ENCODE data around the gene NTS. TPM values are rescaled to one million over a fixed set of nuclear protein-coding genes. Genes with fewer than 3 reads are reported as not detected.

NTS gene
- total and polyA plus RNA-seq, 2 experiments from 2014 or later, result not detected

DNA sequence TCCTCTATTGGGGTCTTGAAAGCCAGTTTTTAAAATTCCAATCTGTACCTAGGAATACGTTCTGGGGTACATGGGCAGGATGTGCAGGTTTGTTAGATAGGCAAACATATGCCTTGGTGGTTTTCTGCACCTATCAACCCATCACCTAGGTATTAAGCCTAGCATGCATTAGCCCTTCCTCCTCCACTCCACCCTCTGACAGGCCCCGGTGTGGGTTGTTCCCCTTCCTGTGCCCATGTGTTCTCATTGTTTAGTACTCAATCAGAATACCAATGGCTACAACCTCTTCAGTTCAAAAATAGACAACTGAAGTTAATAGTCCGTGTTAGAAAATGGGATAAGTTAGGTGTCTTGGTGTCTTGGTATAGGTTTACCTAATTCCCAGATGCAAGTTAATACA is 3.4 kb downstream of the NTS start:
- 56 to 64% methylated on average over 3 of the region's 3 CpGs for WGBS, 2 experiments (ENCODE audit: low coverage in 1 of 2, low lambda C conversion rate in 2 of 2, missing lambda C conversion rate in 2 of 2)
- no peaks in the 10 kb centered on the region for H4K20me1 ChIP-seq (ENCODE audit: insufficient read depth)
- in situ Hi-C loops (cut with MboI), result loop anchor here (10.0 kb wide), 1 partner anchor 393 kb away; no protein-coding TSS in a partner anchor
- H3K9me2 ChIP-seq (ENCODE audit: insufficient read depth), result no peaks in the 10 kb centered on the region
- TF ChIP-seq EZH2 (IDR thresholded peaks at IDR 0.05; ENCODE audit: insufficient read depth, poor library complexity, severe bottlenecking) (no peak), EZH2phosphoT487 (IDR thresholded peaks at IDR 0.05; ENCODE audit: insufficient read depth, low read depth) (no peak)
- H3K9ac ChIP-seq, result no peak overlapping the region
- no peak overlapping the region for H2AFZ ChIP-seq
- no peak for DNase-seq
- no peaks in the 10 kb centered on the region for H3K36me3 ChIP-seq (ENCODE audit: low read depth)
- H3F3A ChIP-seq (ENCODE audit: insufficient read depth), result no peaks in the 10 kb centered on the region
- no peak overlapping the region for H3K4me3 ChIP-seq
- H3K4me2 ChIP-seq (ENCODE audit: unreplicated experiment), result no peak overlapping the region
- no peaks in the 10 kb centered on the region for H3K79me2 ChIP-seq (ENCODE audit: insufficient read depth)
- H3K27ac ChIP-seq, result no peak overlapping the region
- H3K9me3 ChIP-seq (ENCODE audit: low read depth), result no peaks in the 10 kb centered on the region
- H3K27me3 ChIP-seq (replicated peaks; ENCODE audit: insufficient read depth), result 0 out of 2 replicates have a peak, but pooled peaks cover 11% of the 10 kb centered on the region
- no peaks in the 10 kb centered on the region for H3K4me1 ChIP-seq (ENCODE audit: insufficient read depth)

- TF ChIP-seq EZH2phosphoT487 (IDR thresholded peaks at IDR 0.05; ENCODE audit: insufficient read depth, low read depth), result no peak
- no peak for TF ChIP-seq EZH2 (IDR thresholded peaks at IDR 0.05; ENCODE audit: insufficient read depth, poor library complexity, severe bottlenecking)
- Histone ChIP-seq H3K27ac (no peak overlapping the region), H3K4me2 (ENCODE audit: unreplicated experiment) (no peak overlapping the region), H3K4me1 (ENCODE audit: insufficient read depth) (no peaks in the 10 kb centered on the region), H3K9me3 (ENCODE audit: low read depth) (no peaks in the 10 kb centered on the region), H3F3A (ENCODE audit: insufficient read depth) (no peaks in the 10 kb centered on the region), H2AFZ (no peak overlapping the region), H3K27me3 (replicated peaks; ENCODE audit: insufficient read depth) (peaks cover 13% of the 10 kb centered on the region; the same call in 1 of the 2 replicates), H3K79me2 (ENCODE audit: insufficient read depth) (no peaks in the 10 kb centered on the region), H3K4me3 (no peak overlapping the region), H3K36me3 (ENCODE audit: low read depth) (no peaks in the 10 kb centered on the region), H3K9ac (no peak overlapping the region), H4K20me1 (ENCODE audit: insufficient read depth) (no peaks in the 10 kb centered on the region), H3K9me2 (ENCODE audit: insufficient read depth) (no peaks in the 10 kb centered on the region)
- in situ Hi-C loops (cut with MboI), result no loop called here
- DNase-seq, result no peak
These were observed 9.7 kb downstream of the NTS start for GRCh38 chr12:85883763-85884162.

DNA sequence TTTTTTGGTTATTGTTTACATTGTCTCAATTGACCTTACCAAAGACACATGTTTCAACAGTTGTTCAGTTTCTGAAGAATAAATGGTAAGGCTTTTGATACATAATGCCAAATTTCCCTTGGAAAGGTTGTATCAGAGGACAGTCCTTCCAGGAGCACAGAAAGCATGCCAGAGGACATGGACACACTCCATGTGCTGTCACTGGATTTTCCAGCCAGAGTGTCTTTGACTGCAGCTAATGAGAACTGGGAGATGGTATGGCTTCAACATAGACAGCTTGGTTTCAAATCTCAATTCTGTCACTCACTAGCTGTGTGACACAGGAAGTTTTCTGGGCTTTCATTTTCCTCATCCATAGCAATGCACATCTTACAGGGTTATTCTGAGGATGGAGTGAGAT is 20.6 kb downstream of the NTS start:
- Histone ChIP-seq H3K9me2 (ENCODE audit: insufficient read depth) (no peaks in the 10 kb centered on the region), H2AFZ (no peak overlapping the region), H3K9ac (no peak overlapping the region), H3K27me3 (replicated peaks; ENCODE audit: insufficient read depth) (0 out of 2 replicates have a peak, but pooled peaks cover 5% of the 10 kb centered on the region), H3K36me3 (ENCODE audit: low read depth) (no peaks in the 10 kb centered on the region), H3K4me2 (ENCODE audit: unreplicated experiment) (no peak overlapping the region), H3F3A (ENCODE audit: insufficient read depth) (no peaks in the 10 kb centered on the region), H3K27ac (no peak overlapping the region), H4K20me1 (ENCODE audit: insufficient read depth) (no peaks in the 10 kb centered on the region), H3K9me3 (ENCODE audit: low read depth) (no peaks in the 10 kb centered on the region), H3K4me1 (ENCODE audit: insufficient read depth) (no peaks in the 10 kb centered on the region), H3K4me3 (no peak overlapping the region), H3K79me2 (ENCODE audit: insufficient read depth) (no peaks in the 10 kb centered on the region)
- no peak for DNase-seq
- in situ Hi-C loops (cut with MboI), result no loop called here
- TF ChIP-seq EZH2phosphoT487 (IDR thresholded peaks at IDR 0.05; ENCODE audit: insufficient read depth, low read depth), result no peak
- TF ChIP-seq EZH2 (IDR thresholded peaks at IDR 0.05; ENCODE audit: insufficient read depth, poor library complexity, severe bottlenecking), result no peak

DNA sequence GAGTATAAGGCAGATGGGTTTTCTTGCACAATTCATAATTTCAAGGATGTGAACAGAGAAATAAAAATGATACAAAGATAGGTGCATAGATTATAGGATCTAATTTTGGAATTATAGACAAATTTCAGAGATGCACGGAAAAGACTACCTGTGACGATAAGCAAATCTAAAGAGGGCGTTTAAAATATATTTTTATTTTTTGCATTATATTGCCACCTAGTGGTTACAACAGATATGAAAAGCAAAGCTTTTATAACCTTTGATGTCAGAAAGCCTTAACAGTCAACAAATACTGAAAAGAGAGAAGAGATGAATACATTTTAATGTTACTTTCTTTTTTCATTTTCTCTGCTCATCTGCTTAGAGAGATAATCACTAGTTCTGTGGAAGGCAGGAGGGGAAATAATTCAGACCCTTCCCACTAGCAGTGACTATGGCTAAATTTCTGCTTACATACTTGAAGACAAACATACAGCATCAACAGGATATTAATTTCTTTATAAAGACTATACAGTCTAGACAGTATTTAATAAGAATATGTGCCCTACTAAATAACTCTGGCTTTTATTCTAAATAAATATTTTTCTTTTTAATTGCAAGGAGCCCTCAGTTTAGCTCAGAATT is 46.3 kb downstream of the NTS start:
- Histone ChIP-seq H3K79me2 (ENCODE audit: insufficient read depth) (no peaks in the 10 kb centered on the region), H3K4me1 (ENCODE audit: insufficient read depth) (no peaks in the 10 kb centered on the region), H2AFZ (no peak overlapping the region), H3K9me2 (ENCODE audit: insufficient read depth) (no peaks in the 10 kb centered on the region), H3K9ac (no peak overlapping the region), H3K4me3 (no peak overlapping the region), H3K9me3 (ENCODE audit: low read depth) (no peaks in the 10 kb centered on the region), H3F3A (ENCODE audit: insufficient read depth) (no peaks in the 10 kb centered on the region), H3K4me2 (ENCODE audit: unreplicated experiment) (no peak overlapping the region), H3K27me3 (replicated peaks; ENCODE audit: insufficient read depth) (no peaks in the 10 kb centered on the region), H4K20me1 (ENCODE audit: insufficient read depth) (no peaks in the 10 kb centered on the region), H3K36me3 (ENCODE audit: low read depth) (no peaks in the 10 kb centered on the region), H3K27ac (no peak overlapping the region)
- peak; percentile 45 for DNase-seq
- in situ Hi-C loops (cut with MboI), result loop anchor here (25.0 kb wide), 1 partner anchor 833 kb away; no protein-coding TSS in a partner anchor
- WGBS, 2 experiments (ENCODE audit: low coverage in 1 of 2, low lambda C conversion rate in 2 of 2, missing lambda C conversion rate in 2 of 2), result 2 to 4% methylated on average over 3 of the region's 3 CpGs
- TF ChIP-seq EZH2 (IDR thresholded peaks at IDR 0.05; ENCODE audit: insufficient read depth, poor library complexity, severe bottlenecking) (no peak), EZH2phosphoT487 (IDR thresholded peaks at IDR 0.05; ENCODE audit: insufficient read depth, low read depth) (no peak)
